HG03558 (cell line): ENCODE results near the gene SIL1.

ENCODE experiments used
- ATAC-seq: cut with Tn5 transposase; IDR thresholded peaks from one replicate; pipeline ENCODE4 v1.9.1; 2021; ENCODE audit warnings: moderate number of reproducible peaks; ENCODE audit not compliant: unreplicated experiment; ENCODE audit errors: extremely low read depth

The SIL1 gene

GRCh38 chr5:138998521-138998920 lies 199.6 kb downstream of the SIL1 start:
- no peak for ATAC-seq

DNA sequence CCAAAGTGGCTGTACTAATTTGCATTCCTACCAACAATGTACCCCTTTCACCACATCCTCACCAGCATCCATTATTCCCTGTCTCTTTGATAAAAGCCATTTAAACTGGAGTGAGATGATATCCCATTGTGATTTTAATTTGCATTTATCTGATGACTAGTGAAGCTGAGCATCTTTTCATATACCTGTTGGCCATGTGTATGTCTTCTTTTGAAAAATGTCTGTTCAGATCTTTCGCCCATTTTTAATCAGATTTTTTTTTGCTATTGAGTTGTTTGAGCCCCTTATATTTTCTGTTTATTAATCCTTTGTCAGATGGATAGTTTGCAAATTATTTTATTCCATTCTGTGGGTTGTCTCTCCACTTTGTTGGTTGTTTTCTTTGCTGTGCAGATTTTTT lies 202.0 kb downstream of the SIL1 start:
- ATAC-seq = no peak

DNA sequence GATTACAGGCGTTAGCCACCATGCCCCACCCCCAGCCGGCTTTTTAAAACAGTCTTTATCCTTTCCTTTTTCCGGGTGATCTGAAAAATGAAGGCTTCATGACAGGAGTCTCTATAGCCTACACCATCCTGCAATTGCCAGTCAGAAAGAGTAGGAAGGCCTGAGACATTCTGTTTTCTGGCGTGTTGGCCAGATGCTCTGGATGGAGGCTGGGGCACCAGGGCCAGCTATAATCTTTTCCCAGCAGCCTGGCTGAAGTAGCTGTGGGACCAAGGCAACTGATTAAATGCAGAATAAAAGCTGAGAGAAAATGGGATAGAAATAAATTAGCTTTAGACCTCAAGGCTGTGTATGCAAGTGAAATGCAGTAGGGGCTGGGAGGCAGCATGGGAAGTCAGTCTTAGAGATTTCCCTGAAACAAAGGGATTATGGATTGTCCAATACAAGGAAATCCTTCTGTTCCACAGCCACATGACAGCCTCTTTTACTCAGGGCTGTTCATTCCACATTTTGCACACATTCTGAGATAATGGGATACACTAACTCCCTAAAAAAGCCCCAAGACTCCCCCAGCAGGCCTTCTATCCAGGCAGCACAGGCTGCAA lies 207.1 kb downstream of the SIL1 start:
- ATAC-seq = no peak

DNA sequence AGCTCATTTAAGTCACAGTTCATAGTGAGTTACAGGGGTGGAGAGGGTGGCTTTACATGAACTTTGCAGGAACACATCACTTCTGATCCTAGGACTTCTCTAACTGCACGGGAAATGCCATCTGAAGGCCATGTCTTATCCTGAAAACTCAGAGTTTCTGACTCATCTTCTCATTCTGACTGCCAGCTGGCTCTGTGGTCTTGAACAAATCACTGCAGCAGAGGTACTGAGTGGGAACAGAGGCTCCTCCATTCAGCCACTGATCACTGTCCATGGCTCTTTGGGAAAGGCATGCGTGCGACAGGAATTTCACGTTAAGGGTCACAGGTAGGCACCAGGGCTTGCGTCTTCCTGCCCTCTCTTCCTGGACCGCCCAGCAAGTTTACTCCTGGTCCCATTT lies 208.4 kb downstream of the SIL1 start:
- ATAC-seq = no peak

DNA sequence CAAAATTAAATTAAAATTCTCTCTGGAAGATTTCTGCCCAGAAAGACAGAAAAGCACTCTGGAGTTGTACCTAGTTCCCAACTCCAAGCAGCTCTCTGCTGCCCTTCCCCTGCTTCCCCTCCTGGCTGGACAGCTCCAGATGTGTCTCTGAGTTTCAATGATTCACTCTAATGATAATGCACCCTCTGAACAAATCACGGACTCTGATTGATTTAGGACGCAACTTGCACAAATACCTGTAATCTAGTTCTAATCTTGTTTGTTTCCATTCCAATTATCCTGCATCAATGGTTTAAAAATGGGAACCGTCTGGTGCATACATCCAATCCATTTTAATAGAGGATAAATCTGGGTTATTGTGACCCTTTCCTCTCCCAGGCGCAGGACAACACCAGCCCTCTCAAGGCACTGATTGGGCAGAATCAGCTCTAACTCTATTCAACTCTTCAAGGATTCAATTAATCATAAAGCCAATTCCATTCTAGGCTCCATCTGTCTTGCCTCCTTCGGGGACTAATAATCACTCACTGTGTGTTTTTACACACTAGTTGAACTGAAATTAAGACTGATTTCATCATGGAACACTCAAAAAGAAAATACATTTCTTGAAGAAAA lies 211.9 kb downstream of the SIL1 start:
- ATAC-seq = no peak

- no peak for ATAC-seq
Measured at GRCh38 chr5:138985683-138986082, 212.5 kb downstream of the SIL1 start.

DNA sequence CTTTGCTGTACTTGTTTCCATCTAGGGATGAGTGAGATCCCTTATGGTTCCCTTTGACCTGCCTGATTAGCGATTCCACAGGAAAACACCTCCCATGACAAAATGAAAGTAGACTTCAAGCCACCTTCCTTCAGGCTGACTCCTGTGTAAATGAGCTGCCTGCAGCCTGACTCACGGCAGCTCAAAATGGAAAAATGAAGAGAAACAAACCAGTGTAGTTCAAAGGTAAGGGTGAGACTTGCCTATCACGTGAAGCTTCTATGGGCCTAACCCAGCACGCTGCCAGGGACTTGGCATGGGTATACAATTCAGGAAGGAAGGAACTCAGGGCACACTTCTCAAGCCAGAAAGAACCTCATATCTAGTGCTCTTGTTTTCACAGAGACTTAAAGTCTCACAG lies 212.9 kb downstream of the SIL1 start:
- no peak for ATAC-seq

DNA sequence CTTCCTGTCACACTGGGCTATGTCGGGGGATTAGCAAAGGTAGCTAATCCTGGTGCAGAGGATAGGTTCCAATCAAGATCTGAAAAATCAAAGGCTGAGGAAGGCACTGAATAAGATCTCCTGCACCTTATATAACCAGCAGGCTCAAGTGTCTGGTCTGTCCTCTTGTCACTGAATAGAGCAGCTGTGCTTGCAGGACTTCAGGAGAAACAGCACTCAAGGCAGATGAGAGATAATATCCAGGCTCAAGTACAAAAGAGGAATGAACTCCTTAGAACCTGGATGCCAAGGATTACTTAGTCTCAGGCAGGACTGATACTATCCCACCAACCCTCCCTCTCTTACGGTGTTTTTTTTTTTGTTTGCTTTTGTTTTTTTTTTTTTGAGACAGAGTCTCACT lies 214.2 kb downstream of the SIL1 start:
- ATAC-seq = no peak

GRCh38 chr5:138981586-138981985 lies 216.6 kb downstream of the SIL1 start:
- no peak for ATAC-seq

DNA sequence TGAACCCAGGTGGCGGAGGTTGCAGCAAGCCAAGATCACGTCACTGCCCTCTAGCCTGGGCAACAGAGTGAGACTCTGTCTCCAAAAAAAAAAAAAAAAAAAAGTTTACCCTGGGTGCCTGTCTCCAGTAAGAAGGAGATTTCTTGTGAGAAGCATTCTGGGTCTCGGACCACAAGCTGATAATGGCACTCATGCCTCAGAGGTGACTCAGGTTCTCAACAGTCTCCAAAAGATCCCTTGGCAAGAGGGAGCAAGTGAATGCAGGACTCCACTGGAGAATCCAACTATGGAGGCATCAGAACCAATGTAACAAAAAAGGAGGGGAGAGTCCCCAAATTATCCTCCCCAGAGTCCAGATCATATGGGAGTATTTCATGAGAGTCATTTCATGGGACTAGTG lies 217.0 kb downstream of the SIL1 start:
- ATAC-seq = no peak

GRCh38 chr5:138980441-138980840 lies 217.7 kb downstream of the SIL1 start:
- no peak for ATAC-seq

GRCh38 chr5:138979684-138980280 lies 218.4 kb downstream of the SIL1 start:
- no peak for ATAC-seq

- ATAC-seq = no peak
Measured at GRCh38 chr5:138978581-138978980, 219.6 kb downstream of the SIL1 start.

GRCh38 chr5:138978080-138978479 lies 220.1 kb downstream of the SIL1 start:
- ATAC-seq = no peak

GRCh38 chr5:138975098-138975847 lies 222.9 kb downstream of the SIL1 start:
- no peak for ATAC-seq

- ATAC-seq = no peak
Measured at GRCh38 chr5:138974227-138975063, 223.7 kb downstream of the SIL1 start.

GRCh38 chr5:138972836-138973235 lies 225.3 kb downstream of the SIL1 start:
- ATAC-seq = no peak

DNA sequence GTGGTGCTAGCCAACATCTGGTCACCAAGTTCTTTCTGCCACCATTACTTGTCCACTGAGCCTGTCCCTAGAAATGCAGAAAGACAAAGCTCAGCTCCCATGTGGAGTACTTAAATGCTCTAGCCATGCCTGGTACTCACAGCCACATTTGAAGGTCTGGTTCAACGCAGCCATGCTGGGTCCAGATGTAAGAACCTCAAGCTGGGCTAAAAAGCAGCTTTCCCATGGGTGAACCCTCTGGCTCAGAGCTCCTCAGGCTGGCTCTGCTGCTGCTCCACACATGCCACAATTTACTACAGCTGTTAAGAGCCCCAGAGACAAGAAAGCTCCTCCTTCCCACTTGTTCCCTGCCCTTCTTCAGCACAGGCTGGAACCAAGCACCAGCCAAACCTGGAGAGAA lies 225.9 kb downstream of the SIL1 start:
- ATAC-seq = no peak

- no peak for ATAC-seq
Measured at GRCh38 chr5:138969323-138970002, 228.7 kb downstream of the SIL1 start.

DNA sequence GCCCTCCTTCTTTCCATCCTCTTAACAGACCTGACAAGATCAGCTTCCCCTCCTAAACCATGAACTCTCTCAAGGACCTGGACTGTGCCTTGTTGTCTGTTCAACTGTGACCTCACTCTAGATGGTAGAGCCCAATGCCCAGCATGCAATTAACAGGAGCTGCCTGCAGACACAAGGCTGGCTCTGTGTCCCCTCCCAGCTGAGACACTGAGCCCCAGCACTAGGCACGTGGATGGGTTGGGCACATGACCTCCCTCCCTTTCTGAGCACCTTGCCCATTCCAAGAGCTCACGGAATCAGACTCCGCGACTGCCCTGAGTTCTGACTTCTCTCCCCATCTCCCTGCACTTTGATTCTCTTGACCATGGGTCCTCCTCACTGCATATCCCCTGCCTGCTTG lies 229.6 kb downstream of the SIL1 start:
- ATAC-seq = no peak
